H1 (cell line): ENCODE measurements around the gene CDC42EP3. TPM values are rescaled to one million over a fixed set of nuclear protein-coding genes. Genes with fewer than 3 reads are reported as not detected.

Experiments used
- CTCF ChIA-PET: fragments of 300-600 bp; sonication (Branson Sonifier 250); formaldehyde crosslinking; loops from one replicate; lab custom pipeline; 2021; ENCODE audit not compliant: partially characterized antibody; lab: Charles Lee
- POLR2A ChIA-PET: fragments of 300-600 bp; sonication (Branson Sonifier 250); formaldehyde crosslinking; loops from one replicate; lab custom pipeline; 2021; ENCODE audit warnings: inconsistent platforms; ENCODE audit not compliant: partially characterized antibody; lab: Charles Lee
- DNase-seq, 2 experiments: peaks; one replicate each; pipeline versions ENCODE4 v3.0.0 to v3.0.0-alpha.2; 2010 to 2022; ENCODE audit warnings: low spot score in 2 of 2, low read depth in 1 of 2, mixed read lengths in 1 of 2
- FAIRE-seq: peaks from 2 replicates; lab custom pipeline; 2011; peaks lifted over from hg19 to GRCh38; lab: Jason Lieb, UNC
- H2AFZ ChIP-seq: 2 replicates; pipeline ENCODE4 v1.8.1; 2012; ENCODE audit warnings: low read length, inconsistent platforms
- H2AK5ac ChIP-seq: 2 replicates; pipeline ENCODE4 v1.6.1; 2013; ENCODE audit warnings: low read depth, low read length
- H2BK120ac ChIP-seq: replicated peaks from 2 replicates; pipeline ENCODE3; 2013; ENCODE audit warnings: low read depth, low read length, inconsistent platforms
- H2BK12ac ChIP-seq: 2 replicates; pipeline ENCODE4 v1.6.1; 2013; ENCODE audit warnings: low read depth, low read length
- H2BK15ac ChIP-seq: 2 replicates; pipeline ENCODE4 v1.6.1; 2013; ENCODE audit warnings: low read length
- H2BK20ac ChIP-seq: 2 replicates; pipeline ENCODE4 v1.6.1; 2013; ENCODE audit warnings: low read length
- H2BK5ac ChIP-seq: 2 replicates; pipeline ENCODE4 v1.6.1; 2013; ENCODE audit warnings: low read depth, low read length
- H3K14ac ChIP-seq: 2 replicates; pipeline ENCODE4 v1.6.1; 2013; ENCODE audit warnings: inconsistent platforms; ENCODE audit not compliant: insufficient read length
- H3K18ac ChIP-seq: 2 replicates; pipeline ENCODE4 v1.6.1; 2013; ENCODE audit warnings: low read length; ENCODE audit errors: extremely low read depth
- H3K23ac ChIP-seq: 2 replicates; pipeline ENCODE4 v1.6.1; 2013; ENCODE audit warnings: inconsistent platforms; ENCODE audit not compliant: insufficient read length
- H3K23me2 ChIP-seq: 2 replicates; pipeline ENCODE4 v1.6.1; 2013; ENCODE audit warnings: low read depth, low read length
- H3K27ac ChIP-seq: 2 replicates; pipeline ENCODE4 v1.6.1; 2011; ENCODE audit warnings: low read depth, low read length, inconsistent platforms
- H3K27me3 ChIP-seq, 4 experiments: replicated peaks in 1 of 4; 1 replicate in 1 of 4; 2 replicates in 3 of 4; pipeline versions ENCODE4 v1.6.1 to v1.8.1; 2011 to 2013; ENCODE audit warnings: low read length in 3 of 4, mild to moderate bottlenecking in 3 of 4, inconsistent platforms in 2 of 4, mixed read lengths in 2 of 4, moderate library complexity in 1 of 4; ENCODE audit not compliant: control insufficient read depth in 3 of 4, insufficient read depth in 3 of 4; ENCODE audit errors: extremely low read depth in 1 of 4
- H3K36me3 ChIP-seq, 4 experiments: 2 replicates each; pipeline versions ENCODE4 v1.6.1 to v1.8.1; 2011 to 2013; ENCODE audit warnings: mild to moderate bottlenecking in 4 of 4, low read length in 3 of 4, moderate library complexity in 2 of 4, control low read depth in 1 of 4, inconsistent platforms in 1 of 4; ENCODE audit not compliant: insufficient read depth in 4 of 4, control insufficient read depth in 2 of 4
- H3K4ac ChIP-seq: replicated peaks from 2 replicates; pipeline ENCODE3; 2013; ENCODE audit warnings: low read length, low read depth, mixed read lengths, inconsistent platforms; ENCODE audit not compliant: insufficient read length
- H3K4me1 ChIP-seq, 4 experiments: replicated peaks in 1 of 4; 1 replicate in 1 of 4; 2 replicates in 3 of 4; pipeline versions ENCODE4 v1.6.1 to v1.8.1; 2011 to 2013; ENCODE audit warnings: low read length in 3 of 4, inconsistent platforms in 2 of 4, mixed read lengths in 1 of 4; ENCODE audit not compliant: insufficient read depth in 4 of 4, control insufficient read depth in 3 of 4
- H3K4me2 ChIP-seq, 2 experiments: 2 replicates each; pipeline versions ENCODE4 v1.6.1 to v1.8.1; 2011 to 2013; ENCODE audit warnings: low read depth in 2 of 2, low read length in 2 of 2, control low read depth in 1 of 2, inconsistent platforms in 1 of 2, mild to moderate bottlenecking in 1 of 2; ENCODE audit not compliant: insufficient read depth in 1 of 2
- H3K4me3 ChIP-seq, 4 experiments: fragments of 200-600, 300-600 bp in 1 of 4; sonication (generic), shearing (Covaris generic), sonication (Bioruptor Twin) in 1 of 4; 2 replicates each; pipeline versions ENCODE4 v1.5.1 to v1.8.1; 2011 to 2016; ENCODE audit warnings: low read length in 4 of 4, low read depth in 3 of 4, control low read depth in 2 of 4, inconsistent platforms in 2 of 4, mild to moderate bottlenecking in 2 of 4, mixed read lengths in 1 of 4, moderate library complexity in 1 of 4; ENCODE audit not compliant: insufficient read depth in 2 of 4; ENCODE audit errors: extremely low read depth in 1 of 4
- H3K56ac ChIP-seq: replicated peaks from 2 replicates; pipeline ENCODE3; 2013; ENCODE audit warnings: low read depth, mild to moderate bottlenecking, mixed read lengths, low read length, inconsistent platforms; ENCODE audit not compliant: insufficient read length
- H3K79me1 ChIP-seq: 2 replicates; pipeline ENCODE4 v1.6.1; 2013; ENCODE audit warnings: low read depth, low read length, control low read depth
- H3K79me2 ChIP-seq, 2 experiments: 2 replicates each; pipeline versions ENCODE4 v1.6.1 to v1.8.1; 2012 to 2013; ENCODE audit warnings: low read length in 2 of 2, mild to moderate bottlenecking in 2 of 2, inconsistent platforms in 1 of 2; ENCODE audit not compliant: insufficient read depth in 2 of 2, control insufficient read depth in 1 of 2
- H3K9ac ChIP-seq, 4 experiments: replicated peaks in 1 of 4; 1 replicate in 1 of 4; 2 replicates in 3 of 4; pipeline versions ENCODE4 v1.6.1 to v1.8.1; 2011 to 2013; ENCODE audit warnings: low read depth in 3 of 4, low read length in 3 of 4, control low read depth in 2 of 4, mild to moderate bottlenecking in 2 of 4, moderate library complexity in 2 of 4, inconsistent platforms in 1 of 4; ENCODE audit errors: extremely low read depth in 1 of 4
- H3K9me3 ChIP-seq, 2 experiments: 2 replicates each; pipeline versions ENCODE4 v1.6.1 to v1.8.1; 2012 to 2013; ENCODE audit warnings: mild to moderate bottlenecking in 2 of 2, moderate library complexity in 2 of 2, control low read depth in 1 of 2, inconsistent platforms in 1 of 2, low read depth in 1 of 2, low read length in 1 of 2, mixed read lengths in 1 of 2; ENCODE audit not compliant: insufficient read depth in 2 of 2
- H4K20me1 ChIP-seq, 2 experiments: replicated peaks in 1 of 2; 2 replicates each; pipeline versions ENCODE3 to v1.8.1; 2011 to 2013; ENCODE audit warnings: inconsistent platforms in 2 of 2, low read length in 2 of 2, mild to moderate bottlenecking in 1 of 2; ENCODE audit not compliant: insufficient read depth in 2 of 2, control insufficient read depth in 1 of 2
- H4K5ac ChIP-seq: 2 replicates; pipeline ENCODE4 v1.6.1; 2013; ENCODE audit warnings: low read length, low read depth, mixed read lengths, inconsistent platforms; ENCODE audit not compliant: insufficient read length
- H4K8ac ChIP-seq: 2 replicates; pipeline ENCODE4 v1.8.0; 2013; ENCODE audit warnings: mild to moderate bottlenecking, moderate library complexity, low read length, inconsistent platforms; ENCODE audit not compliant: insufficient read depth; ENCODE audit errors: extremely low read depth
- H4K91ac ChIP-seq: replicated peaks from 2 replicates; pipeline ENCODE3; 2013; ENCODE audit warnings: low read length, mixed read lengths, inconsistent platforms; ENCODE audit not compliant: insufficient read length
- JUND ChIP-seq: IDR thresholded peaks from 2 replicates; pipeline ENCODE4 v1.6.1; 2011; ENCODE audit warnings: mild to moderate bottlenecking, improper control_type of control experiment, low read length
- whole genome bisulfite sequencing, 2 experiments: shearing (Covaris generic) in 1 of 2; methylation state at CpG; one replicate each; pipeline versions ENCODE4 v1.1.6 to v1.1.7; 2013 to 2015; ENCODE audit warnings: low lambda C conversion rate in 2 of 2, mixed read lengths in 2 of 2, inconsistent platforms in 1 of 2, low coverage in 1 of 2, missing lambda C conversion rate in 1 of 2; ENCODE audit not compliant: insufficient replicate concordance in 2 of 2, insufficient coverage in 1 of 2, insufficient read length in 1 of 2; ENCODE audit errors: extremely low coverage in 1 of 2, missing lambda C conversion rate in 1 of 2; 5-methylcytosine and 5-hydroxymethylcytosine counted together
- polyA plus RNA-seq, 7 experiments: library from polyadenylated mRNA; depleted of rRNA in 3 of 7; stranded (reverse) in 5 of 7; unstranded in 2 of 7; fragments of >200 nt in 5 of 7; fragments of 200-250 nt in 2 of 7; gene quantifications; 1 replicate in 5 of 7; 2 replicates in 1 of 7; 4 replicates in 1 of 7; pipeline versions ENCODE4 v1.2.1 to v1.2.3, GENCODE V29; 2011 to 2013; ENCODE audit warnings: missing spikeins in 2 of 7, mixed read lengths in 2 of 7
- total RNA-seq: library from RNA; stranded (reverse); fragmentation: NEBNext Ultra II Directional; extraction: Animal tissue kit (Norgen Biotek cat#: 25700); gene quantifications from 2 replicates; pipeline ENCODE4 v1.2.1, GENCODE V29; 2021

Gene CDC42EP3
- total and polyA plus RNA-seq, 2 of the 8 experiments (the other 6 are each of a cell fraction or from before 2014, with no cell fraction given) = 18.4 to 24.7 TPM

GRCh38 chr2:37679072-37679695 lies 7.7 kb upstream of the CDC42EP3 start:
- H3K4me2 ChIP-seq = no peak overlapping the region
- H2AK5ac ChIP-seq = no peak overlapping the region
- H2BK20ac ChIP-seq = no peak overlapping the region
- H4K20me1 ChIP-seq = no peaks in the 10 kb centered on the region
- H3K27me3 ChIP-seq = no peaks in the 10 kb centered on the region
- H4K91ac ChIP-seq = no peak overlapping the region
- H3K23me2 ChIP-seq = no peaks in the 10 kb centered on the region
- H2BK5ac ChIP-seq = no peak overlapping the region
- H2AFZ ChIP-seq = no peak overlapping the region
- H4K5ac ChIP-seq = no peak overlapping the region
- H4K8ac ChIP-seq = no peak overlapping the region
- no peaks in the 10 kb centered on the region for H3K79me2 ChIP-seq
- WGBS, 2 experiments = 53% methylated on average over 2 of the region's 2 CpGs; no CpG with 5 or more reads in 1 of the 2 experiments
- no peaks in the 10 kb centered on the region for H3K9me3 ChIP-seq
- H3K23ac ChIP-seq = no peak overlapping the region
- H3K14ac ChIP-seq = no peak overlapping the region
- peaks cover 2 to 10% (median 8%) of the 10 kb centered on the region in 4 experiments; a peak in 6 of 7 replicates for H3K4me1 ChIP-seq
- no peak for DNase-seq
- no peak overlapping the region for H3K9ac ChIP-seq
- no peaks in the 10 kb centered on the region for H3K79me1 ChIP-seq
- no peak for TF ChIP-seq JUND
- no peak overlapping the region for H3K27ac ChIP-seq
- H2BK15ac ChIP-seq = no peak overlapping the region
- H3K36me3 ChIP-seq = no peaks in the 10 kb centered on the region
- H3K56ac ChIP-seq = no peak overlapping the region
- FAIRE-seq = no peak
- ChIA-PET POLR2A (no interaction called here), CTCF (interaction anchor here (1.5 kb wide), 1 partner anchor 198 kb away, joined by 3 read pairs; no protein-coding TSS in a partner anchor)
- H2BK120ac ChIP-seq = no peak overlapping the region
- H3K4ac ChIP-seq = no peak overlapping the region
- H3K4me3 ChIP-seq = no peak overlapping the region
- H2BK12ac ChIP-seq = no peak overlapping the region
- H3K18ac ChIP-seq = no peak overlapping the region
